ENCODE results near the gene SLC38A9.

DNA sequence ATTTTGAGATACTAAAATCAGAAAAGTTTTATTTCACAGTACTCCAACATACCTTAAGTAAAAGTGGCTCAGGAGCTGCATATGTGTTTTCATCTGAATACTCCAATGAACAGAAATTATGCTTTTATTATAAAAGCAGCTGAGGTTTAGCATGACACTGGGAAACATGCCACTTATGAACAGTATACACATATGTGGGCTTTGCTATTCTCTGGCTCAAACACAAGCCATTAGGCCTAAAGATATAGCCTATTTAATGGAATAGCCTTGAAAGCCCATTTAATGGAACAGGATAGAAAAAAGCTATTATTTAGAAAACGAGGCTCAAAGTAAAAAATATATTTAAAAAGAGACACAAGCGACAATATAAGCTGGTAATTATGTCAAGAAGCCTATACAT is 74.1 kb downstream of the SLC38A9 start:
- TF ChIP-seq POLR2A (IDR thresholded peaks at IDR 0.05): no peak
- TF ChIP-seq, protein P1, sequence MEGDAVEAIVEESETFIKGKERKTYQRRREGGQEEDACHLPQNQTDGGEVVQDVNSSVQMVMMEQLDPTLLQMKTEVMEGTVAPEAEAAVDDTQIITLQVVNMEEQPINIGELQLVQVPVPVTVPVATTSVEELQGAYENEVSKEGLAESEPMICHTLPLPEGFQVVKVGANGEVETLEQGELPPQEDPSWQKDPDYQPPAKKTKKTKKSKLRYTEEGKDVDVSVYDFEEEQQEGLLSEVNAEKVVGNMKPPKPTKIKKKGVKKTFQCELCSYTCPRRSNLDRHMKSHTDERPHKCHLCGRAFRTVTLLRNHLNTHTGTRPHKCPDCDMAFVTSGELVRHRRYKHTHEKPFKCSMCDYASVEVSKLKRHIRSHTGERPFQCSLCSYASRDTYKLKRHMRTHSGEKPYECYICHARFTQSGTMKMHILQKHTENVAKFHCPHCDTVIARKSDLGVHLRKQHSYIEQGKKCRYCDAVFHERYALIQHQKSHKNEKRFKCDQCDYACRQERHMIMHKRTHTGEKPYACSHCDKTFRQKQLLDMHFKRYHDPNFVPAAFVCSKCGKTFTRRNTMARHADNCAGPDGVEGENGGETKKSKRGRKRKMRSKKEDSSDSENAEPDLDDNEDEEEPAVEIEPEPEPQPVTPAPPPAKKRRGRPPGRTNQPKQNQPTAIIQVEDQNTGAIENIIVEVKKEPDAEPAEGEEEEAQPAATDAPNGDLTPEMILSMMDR (IDR thresholded peaks at IDR 0.05): no peak

All from heart left ventricle (tissue), 13 donors.